BE2C (cell line): ENCODE measurements around the gene HNRNPC.
"Not testable (repeated sequence)": the region's sequence is repeated elsewhere in the genome, so short reads cannot be mapped to it uniquely, and the experiment has no call there.

Experiments
- DNase-seq: peaks from one replicate; pipeline ENCODE4 v3.0.0-alpha.2; 2020
- H3K27me3 ChIP-seq: fragments of 250-450 bp; sonication (Bioruptor Pico); 2 replicates; pipeline ENCODE4 v1.5.1; 2020; ENCODE audit warnings: mild to moderate bottlenecking
- H3K36me3 ChIP-seq: fragments of 250-450 bp; sonication (Bioruptor Pico); 2 replicates; pipeline ENCODE4 v1.5.1; 2020; ENCODE audit warnings: mild to moderate bottlenecking
- H3K4me1 ChIP-seq: fragments of 250-450 bp; sonication (Bioruptor Pico); 2 replicates; pipeline ENCODE4 v1.5.1; 2020
- H3K4me3 ChIP-seq: 2 replicates; pipeline ENCODE4 v1.5.1; 2011; ENCODE audit warnings: low read depth, low read length
- H3K9me3 ChIP-seq: fragments of 250-450 bp; sonication (Bioruptor Pico); 2 replicates; pipeline ENCODE4 v1.5.1; 2020
- TF ChIP-seq, protein P1 (sequence below): IDR thresholded peaks from 2 replicates; pipeline ENCODE4 v1.5.1; 2012; ENCODE audit warnings: mild to moderate bottlenecking, low read depth, low read length

HNRNPC gene

GRCh38 chr14:21275261-21275858 is 6.1 kb upstream of the HNRNPC start:
- Histone ChIP-seq H3K36me3 (no peaks in the 10 kb centered on the region), H3K4me3 (no peak overlapping the region), H3K4me1 (no peaks in the 10 kb centered on the region), H3K9me3 (no peaks in the 10 kb centered on the region), H3K27me3 (no peaks in the 10 kb centered on the region)
- no peak for DNase-seq
- TF ChIP-seq, protein P1, sequence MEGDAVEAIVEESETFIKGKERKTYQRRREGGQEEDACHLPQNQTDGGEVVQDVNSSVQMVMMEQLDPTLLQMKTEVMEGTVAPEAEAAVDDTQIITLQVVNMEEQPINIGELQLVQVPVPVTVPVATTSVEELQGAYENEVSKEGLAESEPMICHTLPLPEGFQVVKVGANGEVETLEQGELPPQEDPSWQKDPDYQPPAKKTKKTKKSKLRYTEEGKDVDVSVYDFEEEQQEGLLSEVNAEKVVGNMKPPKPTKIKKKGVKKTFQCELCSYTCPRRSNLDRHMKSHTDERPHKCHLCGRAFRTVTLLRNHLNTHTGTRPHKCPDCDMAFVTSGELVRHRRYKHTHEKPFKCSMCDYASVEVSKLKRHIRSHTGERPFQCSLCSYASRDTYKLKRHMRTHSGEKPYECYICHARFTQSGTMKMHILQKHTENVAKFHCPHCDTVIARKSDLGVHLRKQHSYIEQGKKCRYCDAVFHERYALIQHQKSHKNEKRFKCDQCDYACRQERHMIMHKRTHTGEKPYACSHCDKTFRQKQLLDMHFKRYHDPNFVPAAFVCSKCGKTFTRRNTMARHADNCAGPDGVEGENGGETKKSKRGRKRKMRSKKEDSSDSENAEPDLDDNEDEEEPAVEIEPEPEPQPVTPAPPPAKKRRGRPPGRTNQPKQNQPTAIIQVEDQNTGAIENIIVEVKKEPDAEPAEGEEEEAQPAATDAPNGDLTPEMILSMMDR: no peak

GRCh38 chr14:21272661-21273060 is 3.4 kb upstream of the HNRNPC start:
- not testable (repeated sequence) for H3K27me3 ChIP-seq, H3K4me1 ChIP-seq, DNase-seq, H3K4me3 ChIP-seq, H3K9me3 ChIP-seq
- peaks cover 15% of the 10 kb centered on the region for H3K36me3 ChIP-seq

DNA sequence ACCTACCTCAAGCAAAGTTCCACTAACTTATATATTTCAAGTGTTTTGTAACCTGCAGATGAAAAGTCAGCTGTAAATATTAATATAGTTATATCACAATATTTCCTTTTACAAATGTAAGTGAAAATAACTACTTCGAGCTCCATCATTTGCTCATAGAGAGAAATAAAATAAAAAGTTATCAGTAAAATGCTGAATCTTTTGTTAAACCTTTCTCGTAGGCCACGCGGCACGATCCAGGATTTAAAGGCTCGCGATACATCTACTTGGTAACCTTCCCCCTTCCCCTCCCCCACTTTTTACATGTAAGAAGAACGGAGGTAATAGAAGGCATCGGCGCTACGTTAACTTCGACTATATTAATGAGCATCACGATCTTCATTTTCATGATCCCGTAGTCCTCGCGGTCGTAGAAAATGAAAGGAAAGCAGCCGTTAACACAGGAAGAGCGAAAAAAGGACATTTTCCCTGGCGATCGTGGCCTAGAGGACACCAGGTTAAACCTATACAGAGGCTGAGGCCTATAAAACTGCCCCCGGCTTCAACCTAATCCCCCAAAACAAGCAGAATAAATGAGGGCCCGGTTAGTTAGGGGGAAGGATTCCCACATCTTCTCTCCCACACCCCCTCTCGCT is 508 bp downstream of the HNRNPC start:
- Histone ChIP-seq H3K4me1 (peaks cover 3% of the 10 kb centered on the region; the same call in 1 of the 2 replicates), H3K4me3 (peak overlapping the region; percentile 98), H3K9me3 (no peaks in the 10 kb centered on the region), H3K36me3 (peaks cover 52% of the 10 kb centered on the region), H3K27me3 (no peaks in the 10 kb centered on the region)
- TF ChIP-seq, protein P1: no peak
- DNase-seq: peak; percentile 53

- no peak for DNase-seq
- Histone ChIP-seq H3K9me3 (no peaks in the 10 kb centered on the region), H3K27me3 (no peaks in the 10 kb centered on the region), H3K4me1 (peaks cover 3% of the 10 kb centered on the region; the same call in 1 of the 2 replicates), H3K4me3 (peak overlapping the region; percentile 98), H3K36me3 (peaks cover 59% of the 10 kb centered on the region)
- TF ChIP-seq, protein P1: no peak
Measured at GRCh38 chr14:21267886-21268616, 1.2 kb downstream of the HNRNPC start.

- Histone ChIP-seq H3K36me3 (peaks cover 65% of the 10 kb centered on the region), H3K27me3 (no peaks in the 10 kb centered on the region), H3K9me3 (no peaks in the 10 kb centered on the region), H3K4me3 (peak overlapping the region; percentile 98), H3K4me1 (peaks cover 3% of the 10 kb centered on the region; the same call in 1 of the 2 replicates)
- TF ChIP-seq, protein P1: no peak
- DNase-seq: no peak
Measured at GRCh38 chr14:21267431-21267845, 1.8 kb downstream of the HNRNPC start.

DNA sequence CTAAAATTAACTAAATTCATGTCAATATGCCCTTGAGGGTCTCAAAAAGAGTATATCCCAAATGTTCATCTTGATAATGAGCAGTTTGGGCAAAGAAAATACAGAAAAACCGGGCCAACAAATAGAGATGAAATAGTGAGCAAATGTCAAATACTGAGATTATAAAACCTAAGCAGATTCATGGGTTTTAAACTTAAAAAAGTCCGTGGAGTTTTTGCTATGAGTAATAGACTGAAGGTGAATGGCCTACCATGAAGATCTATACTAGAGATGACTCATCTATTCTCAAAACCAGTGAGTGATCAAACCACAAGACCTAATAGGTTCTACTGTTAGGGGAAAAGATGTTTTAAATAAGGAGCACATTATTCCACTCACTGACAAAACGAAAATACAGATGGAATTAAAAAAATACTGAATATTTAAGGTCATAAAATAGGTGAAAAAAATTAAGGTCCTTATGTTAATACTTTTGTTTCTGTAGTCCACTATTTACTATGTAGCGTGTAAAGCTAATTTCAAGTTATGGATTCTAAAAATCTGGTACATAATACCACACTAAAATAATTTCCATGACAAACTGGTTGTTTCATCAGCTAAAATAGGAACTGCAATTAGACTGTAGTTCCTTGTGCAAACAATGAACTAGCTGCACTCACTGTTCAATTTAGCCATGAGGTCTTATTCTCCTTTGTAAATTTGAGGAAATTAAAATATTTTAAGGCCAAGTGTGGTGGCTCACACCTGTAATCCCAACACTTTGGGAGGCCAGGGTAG is 5.0 kb downstream of the HNRNPC start:
- peak overlapping the region; percentile 6; the same call in 1 of the 2 replicates for H3K4me3 ChIP-seq
- TF ChIP-seq, protein P1: no peak
- H3K36me3 ChIP-seq: peaks cover 93% of the 10 kb centered on the region
- H3K4me1 ChIP-seq: no peaks in the 10 kb centered on the region; the same call in 1 of the 2 replicates
- no peaks in the 10 kb centered on the region for H3K9me3 ChIP-seq
- DNase-seq: no peak
- H3K27me3 ChIP-seq: no peaks in the 10 kb centered on the region
